Keratinocyte (primary cell): ENCODE data around the gene HSPBP1. TPM values are rescaled to one million over a fixed set of nuclear protein-coding genes. Genes with fewer than 3 reads are reported as not detected.
"Not testable (repeated sequence)": the region's sequence is repeated elsewhere in the genome, so short reads cannot be mapped to it uniquely, and the experiment has no call there.

Experiments used
- DNase-seq: peaks from one replicate; pipeline ENCODE4 v3.0.0-alpha.2; 2011; ENCODE audit warnings: low read depth, missing footprints, low spot score
- FAIRE-seq: peaks from 2 replicates; lab custom pipeline; 2011; peaks lifted over from hg19 to GRCh38; lab: Jason Lieb, UNC
- H2AFZ ChIP-seq: 2 replicates; pipeline ENCODE4 v1.6.0; 2012; ENCODE audit warnings: low read length, control low read depth, inconsistent platforms; ENCODE audit not compliant: control insufficient read depth
- H3K27ac ChIP-seq: 2 replicates; pipeline ENCODE4 v1.5.1; 2011; ENCODE audit warnings: low read length; ENCODE audit not compliant: control insufficient read depth, insufficient read depth
- H3K27me3 ChIP-seq: 3 replicates; pipeline ENCODE4 v1.6.0; 2011; ENCODE audit warnings: low read length; ENCODE audit not compliant: control insufficient read depth, insufficient read depth; ENCODE audit errors: extremely low read depth
- H3K36me3 ChIP-seq, 2 experiments: 2 replicates in 1 of 2; 3 replicates in 1 of 2; pipeline ENCODE4 v1.5.1; 2011; ENCODE audit warnings: low read length in 2 of 2, mild to moderate bottlenecking in 1 of 2; ENCODE audit not compliant: control insufficient read depth in 2 of 2, insufficient read depth in 2 of 2; ENCODE audit errors: extremely low read depth in 1 of 2
- H3K4me1 ChIP-seq: 3 replicates; pipeline ENCODE4 v1.5.1; 2011; ENCODE audit warnings: low read length; ENCODE audit not compliant: control insufficient read depth, insufficient read depth; ENCODE audit errors: extremely low read depth
- H3K4me2 ChIP-seq: 3 replicates; pipeline ENCODE4 v1.6.0; 2011; ENCODE audit warnings: low read depth, low read length; ENCODE audit not compliant: control insufficient read depth, insufficient read depth; ENCODE audit errors: extremely low read depth
- H3K4me3 ChIP-seq, 3 experiments: fragments of 200-600 bp in 1 of 3; sonication (generic) in 1 of 3; 2 replicates in 2 of 3; 3 replicates in 1 of 3; pipeline ENCODE4 v1.5.1; 2011 to 2016; ENCODE audit warnings: low read length in 3 of 3, mild to moderate bottlenecking in 3 of 3, control low read depth in 2 of 3, inconsistent platforms in 1 of 3, low read depth in 1 of 3, mixed read lengths in 1 of 3, mixed run types in 1 of 3, moderate library complexity in 1 of 3; ENCODE audit not compliant: control insufficient read depth in 2 of 3, insufficient read depth in 2 of 3; ENCODE audit errors: extremely low read depth in 1 of 3
- H3K79me2 ChIP-seq: 2 replicates; pipeline ENCODE4 v1.6.0; 2012; ENCODE audit warnings: low read length; ENCODE audit not compliant: control insufficient read depth, insufficient read depth
- H3K9ac ChIP-seq: 3 replicates; pipeline ENCODE4 v1.6.0; 2011; ENCODE audit warnings: low read length; ENCODE audit not compliant: control insufficient read depth, insufficient read depth; ENCODE audit errors: extremely low read depth
- H3K9me1 ChIP-seq: 3 replicates; pipeline ENCODE4 v1.6.0; 2011; ENCODE audit warnings: low read length; ENCODE audit not compliant: control insufficient read depth, insufficient read depth; ENCODE audit errors: extremely low read depth
- H3K9me3 ChIP-seq: 2 replicates; pipeline ENCODE4 v1.5.1; 2012; ENCODE audit warnings: low read depth, low read length; ENCODE audit not compliant: control insufficient read depth
- H4K20me1 ChIP-seq: 3 replicates; pipeline ENCODE4 v1.6.0; 2011; ENCODE audit warnings: low read length; ENCODE audit not compliant: control insufficient read depth, insufficient read depth; ENCODE audit errors: extremely low read depth
- CTCF ChIP-seq, 3 experiments: IDR thresholded peaks in 1 of 3; conservative IDR thresholded peaks in 1 of 3; optimal IDR thresholded peaks in 1 of 3; 2 replicates in 2 of 3; 3 replicates in 1 of 3; pipeline versions ENCODE3 to v1.5.1; 2011; ENCODE audit warnings: low read length in 3 of 3, mild to moderate bottlenecking in 3 of 3, moderate library complexity in 2 of 3, control low read depth in 1 of 3, inconsistent platforms in 1 of 3; ENCODE audit not compliant: insufficient read depth in 2 of 3; ENCODE audit errors: extremely low read depth in 1 of 3
- EZH2 ChIP-seq: IDR thresholded peaks from one replicate; pipeline ENCODE4 v1.6.1; 2012; ENCODE audit warnings: inconsistent platforms, mild to moderate bottlenecking, low read length, moderate library complexity
- dilution Hi-C: fragments of 300-500 bp; cut with MboI; formaldehyde crosslinking; loops from one replicate; pipeline ENCODE4 v1.7.0; 2020; ENCODE audit warnings: low sequenced_read_pairs; ENCODE audit not compliant: extremely low pct_ligation_motif_present
- polyA plus RNA-seq, 5 experiments: library from polyadenylated mRNA; depleted of rRNA in 3 of 5; stranded (reverse) in 3 of 5; stranded (forward) in 1 of 5; unstranded in 1 of 5; fragments of >200 nt; gene quantifications; 1 replicate in 1 of 5; 2 replicates in 3 of 5; 3 replicates in 1 of 5; pipeline versions ENCODE4 v1.2.1 to v1.2.3, GENCODE V29; 2011 to 2012; ENCODE audit warnings: missing spikeins in 2 of 5, low read depth in 1 of 5, low replicate concordance in 1 of 5

The HSPBP1 gene
- polyA plus RNA-seq, 1 donor (not counting 4 experiments of a cell fraction or from before 2014, with no cell fraction given): 20.2 TPM

GRCh38 chr19:55226273-55226672 is 53.6 kb downstream of the HSPBP1 start:
- Histone ChIP-seq H3K36me3 (peaks cover 12 to 15% of the 10 kb centered on the region in 2 experiments), H3K79me2 (no peaks in the 10 kb centered on the region), H3K27ac (no peak overlapping the region), H3K4me2 (no peak overlapping the region), H3K4me1 (no peaks in the 10 kb centered on the region), H3K9me3 (no peaks in the 10 kb centered on the region), H2AFZ (no peak overlapping the region), H4K20me1 (no peaks in the 10 kb centered on the region), H3K9me1 (no peaks in the 10 kb centered on the region), H3K4me3 (no peak overlapping the region), H3K27me3 (no peaks in the 10 kb centered on the region), H3K9ac (no peak overlapping the region)
- no peak for TF ChIP-seq EZH2
- TF ChIP-seq CTCF (optimal IDR thresholded peaks at IDR 0.05 in 1 of 3, IDR thresholded peaks at IDR 0.05 in 1 of 3, conservative IDR thresholded peaks at IDR 0.05 in 1 of 3; ENCODE audit: extremely low read depth in 1 of 3, insufficient read depth in 2 of 3, low read length in 3 of 3): no peak
- FAIRE-seq: no peak
- DNase-seq: no peak
- dilution Hi-C loops: no loop called here

GRCh38 chr19:55225415-55225958 is 54.4 kb downstream of the HSPBP1 start:
- H3K79me2 ChIP-seq: no peaks in the 10 kb centered on the region
- H3K4me2 ChIP-seq: no peak overlapping the region
- no peak overlapping the region for H3K9ac ChIP-seq
- FAIRE-seq: no peak
- no peak overlapping the region for H3K27ac ChIP-seq
- DNase-seq: no peak
- TF ChIP-seq CTCF (optimal IDR thresholded peaks at IDR 0.05 in 1 of 3, IDR thresholded peaks at IDR 0.05 in 1 of 3, conservative IDR thresholded peaks at IDR 0.05 in 1 of 3; ENCODE audit: extremely low read depth in 1 of 3, insufficient read depth in 2 of 3, low read length in 3 of 3) (no peak), EZH2 (no peak)
- H2AFZ ChIP-seq: no peak overlapping the region
- H3K4me3 ChIP-seq: no peak overlapping the region
- H4K20me1 ChIP-seq: no peaks in the 10 kb centered on the region
- H3K27me3 ChIP-seq: no peaks in the 10 kb centered on the region
- peaks cover 10 to 13% of the 10 kb centered on the region in 2 experiments for H3K36me3 ChIP-seq
- dilution Hi-C loops: no loop called here
- no peaks in the 10 kb centered on the region for H3K4me1 ChIP-seq
- no peaks in the 10 kb centered on the region for H3K9me1 ChIP-seq
- H3K9me3 ChIP-seq: no peaks in the 10 kb centered on the region

GRCh38 chr19:55224679-55225414 is 55.1 kb downstream of the HSPBP1 start:
- H3K9me3 ChIP-seq, dilution Hi-C loops, DNase-seq, H2AFZ ChIP-seq, H3K4me3 ChIP-seq, H3K27me3 ChIP-seq, FAIRE-seq, H3K9me1 ChIP-seq, H3K27ac ChIP-seq, H4K20me1 ChIP-seq, H3K9ac ChIP-seq, H3K79me2 ChIP-seq, H3K4me1 ChIP-seq, H3K4me2 ChIP-seq: not testable (repeated sequence)
- peaks cover 10 to 14% of the 10 kb centered on the region in 2 experiments for H3K36me3 ChIP-seq
